HepG2 (cell line): ENCODE measurements around the gene CDC42EP4. TPM values are rescaled to one million over a fixed set of nuclear protein-coding genes. Genes with fewer than 3 reads are reported as not detected.

Source experiments
- MTF1 ChIP-seq: sonication (generic); formaldehyde crosslinking; IDR thresholded peaks from 2 replicates; pipeline ENCODE4 v1.5.0; 2020; ENCODE audit warnings: missing genetic modification reagents
- RAD21 ChIP-seq: fragments of 450-650 bp; formaldehyde crosslinking; IDR thresholded peaks from 2 replicates; pipeline ENCODE4 v1.5.0; 2020; ENCODE audit warnings: mild to moderate bottlenecking
- SMAD3 ChIP-seq: sonication (generic); formaldehyde crosslinking; IDR thresholded peaks from 2 replicates; pipeline ENCODE4 v1.4.0; 2020; ENCODE audit warnings: missing genetic modification reagents
- TCF12 ChIP-seq, 2 experiments: fragments of 450-650 bp in 1 of 2; sonication (generic) in 1 of 2; formaldehyde crosslinking in 1 of 2; IDR thresholded peaks; 2 replicates each; pipeline versions ENCODE4 v1.6.1 to v1.8.0; 2017 to 2022; ENCODE audit warnings: antibody characterized with exemption in 1 of 2, mild to moderate bottlenecking in 1 of 2, missing genetic modification reagents in 1 of 2, moderate library complexity in 1 of 2
- ZEB1 ChIP-seq: IDR thresholded peaks from 2 replicates; pipeline ENCODE4 v1.6.1; 2012; ENCODE audit warnings: mild to moderate bottlenecking, low read depth, inconsistent platforms; ENCODE audit not compliant: insufficient replicate concordance
- ZNF24 ChIP-seq: fragments of 450-650 bp; IDR thresholded peaks from 2 replicates; pipeline ENCODE4 v1.6.1; 2017; ENCODE audit warnings: antibody characterized with exemption, mild to moderate bottlenecking
- ZNF333 ChIP-seq: sonication (generic); formaldehyde crosslinking; IDR thresholded peaks from 2 replicates; pipeline ENCODE4 v1.4.0; 2020; ENCODE audit warnings: mild to moderate bottlenecking, missing genetic modification reagents, borderline replicate concordance
- polyA plus RNA-seq, 8 experiments: library from polyadenylated mRNA; depleted of rRNA in 3 of 8; stranded (reverse) in 7 of 8; unstranded in 1 of 8; fragments of >200 nt; fragmentation: Illumina TruSeq in 4 of 8; extraction: Trizol in 4 of 8; gene quantifications; 2 replicates each; pipeline versions ENCODE4 v1.2.1 to v1.2.3, GENCODE V29; 2011 to 2016; ENCODE audit warnings: low read depth in 4 of 8, missing spikeins in 1 of 8, mixed read lengths in 1 of 8; ENCODE audit not compliant: insufficient read depth in 1 of 8
- total RNA-seq, 5 experiments: library from RNA; depleted of rRNA; stranded (reverse); fragments of >200 nt; fragmentation: Illumina TruSeq; extraction: Trizol; gene quantifications; 2 replicates each; pipeline ENCODE4 v1.2.3, GENCODE V29; 2016; ENCODE audit warnings: low read depth in 1 of 5
- TF ChIP-seq, protein P1 (sequence below), 2 experiments: IDR thresholded peaks; 2 replicates each; pipeline ENCODE4 v1.6.1; 2011 to 2012; ENCODE audit warnings: low read length in 2 of 2, borderline replicate concordance in 1 of 2, low read depth in 1 of 2, mild to moderate bottlenecking in 1 of 2, moderate library complexity in 1 of 2
- TF ChIP-seq, protein P2 (sequence below): sonication (generic); formaldehyde crosslinking; IDR thresholded peaks from one replicate; pipeline ENCODE4 v1.5.1; 2020; ENCODE audit warnings: mild to moderate bottlenecking, missing genetic modification reagents; ENCODE audit errors: not compliant biosample characterization
- TF ChIP-seq, protein P3 (sequence below): sonication (generic); formaldehyde crosslinking; IDR thresholded peaks from 2 replicates; pipeline ENCODE4 v1.4.0; 2020; ENCODE audit warnings: missing genetic modification reagents, borderline replicate concordance
- TF ChIP-seq, protein P4 (sequence below): sonication (generic); formaldehyde crosslinking; IDR thresholded peaks from 2 replicates; pipeline ENCODE4 v1.8.1; 2023; ENCODE audit warnings: mild to moderate bottlenecking, missing genetic modification reagents
- TF ChIP-seq, protein P5 (sequence below): sonication (generic); formaldehyde crosslinking; IDR thresholded peaks from 2 replicates; pipeline ENCODE4 v1.4.0; 2020; ENCODE audit warnings: mild to moderate bottlenecking, missing genetic modification reagents

Gene CDC42EP4
- total and polyA plus RNA-seq, 2 of the 13 experiments (the other 11 are each of a cell fraction or from before 2014, with no cell fraction given), result 19.0 to 54.0 TPM

DNA sequence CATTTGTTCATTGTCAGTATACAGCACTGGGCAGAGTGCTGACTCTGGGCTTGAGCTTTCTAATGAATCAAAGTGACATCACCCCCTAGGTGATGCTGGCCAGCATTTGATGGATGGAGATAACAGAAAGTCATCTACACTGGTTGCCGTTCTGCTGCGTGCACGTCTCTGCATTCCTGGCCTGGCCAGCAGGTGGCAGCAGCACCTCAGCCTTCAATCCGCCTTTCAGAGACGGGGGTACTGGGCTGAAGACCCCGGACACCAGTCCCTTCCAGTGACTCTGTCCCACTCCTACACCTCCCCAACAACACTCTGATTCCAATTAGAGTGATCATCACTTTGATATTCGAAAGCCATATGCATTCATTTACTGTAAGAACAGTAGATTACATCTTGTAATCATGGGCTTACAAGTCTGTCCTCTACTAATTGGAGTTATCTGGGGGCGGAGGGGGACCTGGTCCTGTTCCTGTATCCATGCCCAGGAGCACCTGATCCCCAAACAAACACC, 56.1 kb downstream of the CDC42EP4 start (continued):
- TF ChIP-seq, protein P1, sequence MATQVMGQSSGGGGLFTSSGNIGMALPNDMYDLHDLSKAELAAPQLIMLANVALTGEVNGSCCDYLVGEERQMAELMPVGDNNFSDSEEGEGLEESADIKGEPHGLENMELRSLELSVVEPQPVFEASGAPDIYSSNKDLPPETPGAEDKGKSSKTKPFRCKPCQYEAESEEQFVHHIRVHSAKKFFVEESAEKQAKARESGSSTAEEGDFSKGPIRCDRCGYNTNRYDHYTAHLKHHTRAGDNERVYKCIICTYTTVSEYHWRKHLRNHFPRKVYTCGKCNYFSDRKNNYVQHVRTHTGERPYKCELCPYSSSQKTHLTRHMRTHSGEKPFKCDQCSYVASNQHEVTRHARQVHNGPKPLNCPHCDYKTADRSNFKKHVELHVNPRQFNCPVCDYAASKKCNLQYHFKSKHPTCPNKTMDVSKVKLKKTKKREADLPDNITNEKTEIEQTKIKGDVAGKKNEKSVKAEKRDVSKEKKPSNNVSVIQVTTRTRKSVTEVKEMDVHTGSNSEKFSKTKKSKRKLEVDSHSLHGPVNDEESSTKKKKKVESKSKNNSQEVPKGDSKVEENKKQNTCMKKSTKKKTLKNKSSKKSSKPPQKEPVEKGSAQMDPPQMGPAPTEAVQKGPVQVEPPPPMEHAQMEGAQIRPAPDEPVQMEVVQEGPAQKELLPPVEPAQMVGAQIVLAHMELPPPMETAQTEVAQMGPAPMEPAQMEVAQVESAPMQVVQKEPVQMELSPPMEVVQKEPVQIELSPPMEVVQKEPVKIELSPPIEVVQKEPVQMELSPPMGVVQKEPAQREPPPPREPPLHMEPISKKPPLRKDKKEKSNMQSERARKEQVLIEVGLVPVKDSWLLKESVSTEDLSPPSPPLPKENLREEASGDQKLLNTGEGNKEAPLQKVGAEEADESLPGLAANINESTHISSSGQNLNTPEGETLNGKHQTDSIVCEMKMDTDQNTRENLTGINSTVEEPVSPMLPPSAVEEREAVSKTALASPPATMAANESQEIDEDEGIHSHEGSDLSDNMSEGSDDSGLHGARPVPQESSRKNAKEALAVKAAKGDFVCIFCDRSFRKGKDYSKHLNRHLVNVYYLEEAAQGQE (IDR thresholded peaks at IDR 0.05; ENCODE audit: borderline replicate concordance in 1 of 2, low read depth in 1 of 2, low read length in 2 of 2), result no peak
- TF ChIP-seq, protein P2, sequence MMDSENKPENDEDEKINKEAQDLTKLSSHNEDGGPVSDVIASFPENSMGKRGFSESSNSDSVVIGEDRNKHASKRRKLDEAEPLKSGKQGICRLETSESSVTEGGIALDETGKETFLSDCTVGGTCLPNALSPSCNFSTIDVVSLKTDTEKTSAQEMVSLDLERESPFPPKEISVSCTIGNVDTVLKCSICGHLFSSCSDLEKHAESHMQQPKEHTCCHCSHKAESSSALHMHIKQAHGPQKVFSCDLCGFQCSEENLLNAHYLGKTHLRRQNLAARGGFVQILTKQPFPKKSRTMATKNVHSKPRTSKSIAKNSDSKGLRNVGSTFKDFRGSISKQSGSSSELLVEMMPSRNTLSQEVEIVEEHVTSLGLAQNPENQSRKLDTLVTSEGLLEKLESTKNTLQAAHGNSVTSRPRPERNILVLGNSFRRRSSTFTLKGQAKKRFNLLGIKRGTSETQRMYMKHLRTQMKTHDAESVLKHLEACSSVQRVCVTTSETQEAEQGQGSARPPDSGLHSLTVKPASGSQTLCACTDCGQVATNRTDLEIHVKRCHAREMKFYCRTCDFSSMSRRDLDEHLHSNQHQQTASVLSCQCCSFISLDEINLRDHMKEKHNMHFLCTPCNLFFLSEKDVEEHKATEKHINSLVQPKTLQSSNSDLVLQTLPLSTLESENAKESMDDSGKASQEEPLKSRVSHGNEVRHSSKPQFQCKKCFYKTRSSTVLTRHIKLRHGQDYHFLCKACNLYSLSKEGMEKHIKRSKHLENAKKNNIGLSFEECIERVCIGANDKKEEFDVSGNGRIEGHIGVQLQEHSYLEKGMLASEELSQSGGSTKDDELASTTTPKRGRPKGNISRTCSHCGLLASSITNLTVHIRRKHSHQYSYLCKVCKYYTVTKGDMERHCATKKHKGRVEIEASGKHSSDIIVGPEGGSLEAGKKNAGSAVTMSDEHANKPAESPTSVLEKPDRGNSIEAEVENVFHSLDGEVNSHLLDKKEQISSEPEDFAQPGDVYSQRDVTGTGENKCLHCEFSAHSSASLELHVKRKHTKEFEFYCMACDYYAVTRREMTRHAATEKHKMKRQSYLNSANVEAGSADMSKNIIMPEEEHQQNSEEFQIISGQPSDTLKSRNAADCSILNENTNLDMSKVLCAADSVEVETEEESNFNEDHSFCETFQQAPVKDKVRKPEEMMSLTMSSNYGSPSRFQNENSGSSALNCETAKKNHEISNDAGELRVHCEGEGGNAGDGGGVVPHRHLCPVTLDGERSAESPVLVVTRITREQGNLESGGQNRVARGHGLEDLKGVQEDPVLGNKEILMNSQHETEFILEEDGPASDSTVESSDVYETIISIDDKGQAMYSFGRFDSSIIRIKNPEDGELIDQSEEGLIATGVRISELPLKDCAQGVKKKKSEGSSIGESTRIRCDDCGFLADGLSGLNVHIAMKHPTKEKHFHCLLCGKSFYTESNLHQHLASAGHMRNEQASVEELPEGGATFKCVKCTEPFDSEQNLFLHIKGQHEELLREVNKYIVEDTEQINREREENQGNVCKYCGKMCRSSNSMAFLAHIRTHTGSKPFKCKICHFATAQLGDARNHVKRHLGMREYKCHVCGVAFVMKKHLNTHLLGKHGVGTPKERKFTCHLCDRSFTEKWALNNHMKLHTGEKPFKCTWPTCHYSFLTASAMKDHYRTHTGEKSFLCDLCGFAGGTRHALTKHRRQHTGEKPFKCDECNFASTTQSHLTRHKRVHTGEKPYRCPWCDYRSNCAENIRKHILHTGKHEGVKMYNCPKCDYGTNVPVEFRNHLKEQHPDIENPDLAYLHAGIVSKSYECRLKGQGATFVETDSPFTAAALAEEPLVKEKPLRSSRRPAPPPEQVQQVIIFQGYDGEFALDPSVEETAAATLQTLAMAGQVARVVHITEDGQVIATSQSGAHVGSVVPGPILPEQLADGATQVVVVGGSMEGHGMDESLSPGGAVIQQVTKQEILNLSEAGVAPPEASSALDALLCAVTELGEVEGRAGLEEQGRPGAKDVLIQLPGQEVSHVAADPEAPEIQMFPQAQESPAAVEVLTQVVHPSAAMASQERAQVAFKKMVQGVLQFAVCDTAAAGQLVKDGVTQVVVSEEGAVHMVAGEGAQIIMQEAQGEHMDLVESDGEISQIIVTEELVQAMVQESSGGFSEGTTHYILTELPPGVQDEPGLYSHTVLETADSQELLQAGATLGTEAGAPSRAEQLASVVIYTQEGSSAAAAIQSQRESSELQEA (CRISPR knock-in tag), result peak; percentile 48
- TF ChIP-seq ZNF24, result 0 out of 2 replicates have a peak, but pooled peaks have one; percentile 28
- TF ChIP-seq, protein P3, sequence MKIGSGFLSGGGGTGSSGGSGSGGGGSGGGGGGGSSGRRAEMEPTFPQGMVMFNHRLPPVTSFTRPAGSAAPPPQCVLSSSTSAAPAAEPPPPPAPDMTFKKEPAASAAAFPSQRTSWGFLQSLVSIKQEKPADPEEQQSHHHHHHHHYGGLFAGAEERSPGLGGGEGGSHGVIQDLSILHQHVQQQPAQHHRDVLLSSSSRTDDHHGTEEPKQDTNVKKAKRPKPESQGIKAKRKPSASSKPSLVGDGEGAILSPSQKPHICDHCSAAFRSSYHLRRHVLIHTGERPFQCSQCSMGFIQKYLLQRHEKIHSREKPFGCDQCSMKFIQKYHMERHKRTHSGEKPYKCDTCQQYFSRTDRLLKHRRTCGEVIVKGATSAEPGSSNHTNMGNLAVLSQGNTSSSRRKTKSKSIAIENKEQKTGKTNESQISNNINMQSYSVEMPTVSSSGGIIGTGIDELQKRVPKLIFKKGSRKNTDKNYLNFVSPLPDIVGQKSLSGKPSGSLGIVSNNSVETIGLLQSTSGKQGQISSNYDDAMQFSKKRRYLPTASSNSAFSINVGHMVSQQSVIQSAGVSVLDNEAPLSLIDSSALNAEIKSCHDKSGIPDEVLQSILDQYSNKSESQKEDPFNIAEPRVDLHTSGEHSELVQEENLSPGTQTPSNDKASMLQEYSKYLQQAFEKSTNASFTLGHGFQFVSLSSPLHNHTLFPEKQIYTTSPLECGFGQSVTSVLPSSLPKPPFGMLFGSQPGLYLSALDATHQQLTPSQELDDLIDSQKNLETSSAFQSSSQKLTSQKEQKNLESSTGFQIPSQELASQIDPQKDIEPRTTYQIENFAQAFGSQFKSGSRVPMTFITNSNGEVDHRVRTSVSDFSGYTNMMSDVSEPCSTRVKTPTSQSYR, result no peak
- TF ChIP-seq, protein P4, sequence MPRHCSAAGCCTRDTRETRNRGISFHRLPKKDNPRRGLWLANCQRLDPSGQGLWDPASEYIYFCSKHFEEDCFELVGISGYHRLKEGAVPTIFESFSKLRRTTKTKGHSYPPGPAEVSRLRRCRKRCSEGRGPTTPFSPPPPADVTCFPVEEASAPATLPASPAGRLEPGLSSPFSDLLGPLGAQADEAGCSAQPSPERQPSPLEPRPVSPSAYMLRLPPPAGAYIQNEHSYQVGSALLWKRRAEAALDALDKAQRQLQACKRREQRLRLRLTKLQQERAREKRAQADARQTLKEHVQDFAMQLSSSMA, result no peak
- TF ChIP-seq ZNF333 (CRISPR knock-in tag), result no peak
- TF ChIP-seq MTF1 (CRISPR knock-in tag), result no peak
- TF ChIP-seq TCF12 (IDR thresholded peaks at IDR 0.05), result no peak
- TF ChIP-seq TCF12 (CRISPR knock-in tag; IDR thresholded peaks at IDR 0.05), result no peak
- TF ChIP-seq RAD21 (CRISPR knock-in tag), result peak; percentile 100
- TF ChIP-seq SMAD3, result peak; percentile 56; the same call in 1 of the 2 replicates
- TF ChIP-seq, protein P5, sequence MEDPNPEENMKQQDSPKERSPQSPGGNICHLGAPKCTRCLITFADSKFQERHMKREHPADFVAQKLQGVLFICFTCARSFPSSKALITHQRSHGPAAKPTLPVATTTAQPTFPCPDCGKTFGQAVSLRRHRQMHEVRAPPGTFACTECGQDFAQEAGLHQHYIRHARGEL (CRISPR knock-in tag), result no peak
- TF ChIP-seq ZEB1, result no peak
